HG03378 (cell line): ENCODE data around the gene P2RY4.
"Not testable (repeated sequence)": the region's sequence is repeated elsewhere in the genome, so short reads cannot be mapped to it uniquely, and the experiment has no call there.

Source experiments
- ATAC-seq: cut with Tn5 transposase; IDR thresholded peaks from one replicate; pipeline ENCODE4 v1.9.1; 2021; ENCODE audit warnings: mild to moderate bottlenecking, moderate library complexity; ENCODE audit not compliant: unreplicated experiment

The P2RY4 gene

GRCh38 chrX:70260104-70260503 is at the start of gene P2RY4:
Gene P2RY4, minus strand, starts transcription at chrX:70260204. Its CDS starts 580 bp downstream, at chrX:70259624.
- no peak for ATAC-seq

GRCh38 chrX:70301716-70302115 is 41.7 kb upstream of the P2RY4 start:
- no peak for ATAC-seq

- no peak for ATAC-seq
Observed at GRCh38 chrX:70293621-70294020, 33.6 kb upstream of the P2RY4 start.

GRCh38 chrX:70292788-70293187 is 32.8 kb upstream of the P2RY4 start:
- no peak for ATAC-seq

- peak; percentile 89 for ATAC-seq
Observed at GRCh38 chrX:70289793-70290770, 30.1 kb upstream of the P2RY4 start, which contains the start of the genes KIF4A and PDZD11. Gene KIF4A, plus strand, starts transcription at chrX:70290104. Its CDS starts 355 bp downstream, at chrX:70290459. Gene PDZD11, minus strand, starts transcription at chrX:70289927. Its CDS starts 586 bp downstream, at chrX:70289341.

- no peak for ATAC-seq
Observed at GRCh38 chrX:70289168-70289792, 29.3 kb upstream of the P2RY4 start.

GRCh38 chrX:70281951-70282350 is 21.9 kb upstream of the P2RY4 start, which contains the start of gene RAB41:
Gene RAB41, plus strand, starts transcription at chrX:70282172. Its CDS starts 46 bp downstream, at chrX:70282218.
- ATAC-seq: no peak

- no peak for ATAC-seq
Observed at GRCh38 chrX:70280573-70280972, 20.6 kb upstream of the P2RY4 start.

GRCh38 chrX:70279081-70279480 is 19.1 kb upstream of the P2RY4 start:
- no peak for ATAC-seq

GRCh38 chrX:70274029-70274428 is 14.0 kb upstream of the P2RY4 start:
- ATAC-seq: not testable (repeated sequence)

- ATAC-seq: no peak
Observed at GRCh38 chrX:70268034-70268433, 8.0 kb upstream of the P2RY4 start, which contains the start of gene ARR3. Gene ARR3, plus strand, starts transcription at chrX:70268334. Its CDS starts 1,052 bp downstream, at chrX:70269386.

GRCh38 chrX:70264784-70265183 is 4.8 kb upstream of the P2RY4 start:
- no peak for ATAC-seq

GRCh38 chrX:70262952-70263567 is 3.1 kb upstream of the P2RY4 start:
- no peak for ATAC-seq

GRCh38 chrX:70257423-70258288 is 2.3 kb downstream of the P2RY4 start:
- ATAC-seq: no peak

- no peak for ATAC-seq
Observed at GRCh38 chrX:70255452-70255851, 4.6 kb downstream of the P2RY4 start.

GRCh38 chrX:70254909-70255308 is 5.1 kb downstream of the P2RY4 start:
- no peak for ATAC-seq

- ATAC-seq: no peak
Observed at GRCh38 chrX:70254063-70254400, 6.0 kb downstream of the P2RY4 start.

- ATAC-seq: no peak
Observed at GRCh38 chrX:70253377-70254062, 6.5 kb downstream of the P2RY4 start.

- ATAC-seq: no peak
Observed at GRCh38 chrX:70252491-70252890, 7.5 kb downstream of the P2RY4 start.

- ATAC-seq: no peak
Observed at GRCh38 chrX:70247252-70247651, 12.8 kb downstream of the P2RY4 start.
